ENCODE results near the gene PCSK1N. TPM values are rescaled to one million over a fixed set of nuclear protein-coding genes. Genes with fewer than 3 reads are reported as not detected.
A peak's percentile ranks its signal among the peaks of the same experiment; 100 is the strongest.

The PCSK1N gene
- total and polyA plus RNA-seq, 9 of the 15 experiments (the other 6 are each of a cell fraction or from before 2014, with no cell fraction given) = 0.07 to 0.55 (median 0.54) TPM; not detected in 6

DNA sequence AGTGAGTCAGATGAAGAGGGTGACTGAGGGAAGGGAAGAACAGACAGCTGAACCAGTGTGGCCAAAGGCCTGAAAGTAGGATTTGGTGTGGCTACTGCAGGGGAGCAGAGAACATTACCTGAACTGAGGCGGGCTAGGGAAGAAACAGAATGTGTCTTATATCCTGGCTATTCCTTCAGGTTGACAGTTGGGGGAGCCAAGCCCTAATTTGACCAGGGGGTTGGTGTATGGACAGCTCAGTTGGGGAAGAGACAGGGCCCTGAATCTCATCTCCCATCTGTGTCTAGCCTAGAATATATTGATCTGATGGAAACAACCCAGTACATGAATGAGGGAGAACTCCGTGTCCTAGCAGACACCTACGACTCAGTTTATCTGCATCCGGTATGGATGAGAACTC lies 29.3 kb downstream of the PCSK1N start:
- 60% methylated on average over 2 of the region's 4 CpGs for WGBS (ENCODE audit: insufficient coverage, low coverage, missing lambda C conversion rate)

More for the DNA sequence above, 29.3 kb downstream of the PCSK1N start:
- Histone ChIP-seq H3K4me1 (replicated peaks in 1 of 2; ENCODE audit: control insufficient read depth in 2 of 2, insufficient read depth in 2 of 2, low read length in 2 of 2) (peaks cover 4 to 6% of the 10 kb centered on the region in 2 experiments; a peak in 4 of 5 replicates), H3K27ac (ENCODE audit: extremely low read depth, low read depth, low read length) (no peak overlapping the region), H3K27me3 (ENCODE audit: control insufficient read depth in 2 of 2, insufficient read depth in 2 of 2, low read length in 2 of 2) (no peaks in the 10 kb centered on the region), H2AFZ (ENCODE audit: low read depth, low read length) (no peak overlapping the region), H3K9me3 (replicated peaks; ENCODE audit: control insufficient read depth, insufficient read depth, low read depth, low read length) (no peaks in the 10 kb centered on the region), H3K36me3 (ENCODE audit: control insufficient read depth, insufficient read depth, low read length) (peaks cover 34% of the 10 kb centered on the region; the same call in 2 of the 3 replicates), H3K9ac (ENCODE audit: insufficient read depth in 1 of 2, low read depth in 2 of 2, low read length in 2 of 2) (no peak overlapping the region), H3K79me2 (ENCODE audit: control insufficient read depth, insufficient read depth, low read length) (peaks cover 8% of the 10 kb centered on the region), H4K20me1 (replicated peaks; ENCODE audit: control insufficient read depth, insufficient read depth, low read length) (no peaks in the 10 kb centered on the region), H3K9me1 (ENCODE audit: control insufficient read depth, insufficient read depth, low read length) (no peaks in the 10 kb centered on the region), H3K4me2 (ENCODE audit: insufficient read depth, low read length) (no peak overlapping the region), H3K4me3 (no peak overlapping the region)
- no TSS peak for BruUV-seq (replicated peaks)
- in situ Hi-C loops (cut with MboI) (no loop called here), intact Hi-C loops (cut with micrococcal nuclease) (loop anchor here (10.0 kb wide), 1 partner anchor 369 kb away; the partner anchor contains the start of gene PLP2)
- TF ChIP-seq POLR2B (IDR thresholded peaks at IDR 0.05; ENCODE audit: low read depth, partially characterized antibody) = no peak
- no peak for TF ChIP-seq RFX7 (CRISPR knock-in tag; IDR thresholded peaks at IDR 0.05)
- TF ChIP-seq, protein P1, sequence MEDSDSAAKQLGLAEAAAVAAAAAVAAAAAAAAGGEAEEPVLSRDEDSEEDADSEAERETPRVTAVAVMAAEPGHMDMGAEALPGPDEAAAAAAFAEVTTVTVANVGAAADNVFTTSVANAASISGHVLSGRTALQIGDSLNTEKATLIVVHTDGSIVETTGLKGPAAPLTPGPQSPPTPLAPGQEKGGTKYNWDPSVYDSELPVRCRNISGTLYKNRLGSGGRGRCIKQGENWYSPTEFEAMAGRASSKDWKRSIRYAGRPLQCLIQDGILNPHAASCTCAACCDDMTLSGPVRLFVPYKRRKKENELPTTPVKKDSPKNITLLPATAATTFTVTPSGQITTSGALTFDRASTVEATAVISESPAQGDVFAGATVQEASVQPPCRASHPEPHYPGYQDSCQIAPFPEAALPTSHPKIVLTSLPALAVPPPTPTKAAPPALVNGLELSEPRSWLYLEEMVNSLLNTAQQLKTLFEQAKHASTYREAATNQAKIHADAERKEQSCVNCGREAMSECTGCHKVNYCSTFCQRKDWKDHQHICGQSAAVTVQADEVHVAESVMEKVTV (CRISPR knock-in tag; IDR thresholded peaks at IDR 0.05) = 0 out of 2 replicates have a peak, but pooled peaks have one; percentile 13
- TF ChIP-seq RAD21 (CRISPR knock-in tag; conservative IDR thresholded peaks at IDR 0.05 in 1 of 2, IDR thresholded peaks at IDR 0.05 in 1 of 2) = peak; percentile 39 to 54
- TF ChIP-seq SNIP1 (IDR thresholded peaks at IDR 0.05; ENCODE audit: low read depth) = no peak
- no peak for TF ChIP-seq ZNF274 (IDR thresholded peaks at IDR 0.05; ENCODE audit: borderline replicate concordance, low read depth, low read length)
- no peak for TF ChIP-seq RBBP5 (IDR thresholded peaks at IDR 0.05; ENCODE audit: borderline replicate concordance, insufficient read depth, low read length, poor library complexity, severe bottlenecking)
- no peak for TF ChIP-seq NCOA1 (IDR thresholded peaks at IDR 0.05; ENCODE audit: low read depth)
- TF ChIP-seq, protein P2, sequence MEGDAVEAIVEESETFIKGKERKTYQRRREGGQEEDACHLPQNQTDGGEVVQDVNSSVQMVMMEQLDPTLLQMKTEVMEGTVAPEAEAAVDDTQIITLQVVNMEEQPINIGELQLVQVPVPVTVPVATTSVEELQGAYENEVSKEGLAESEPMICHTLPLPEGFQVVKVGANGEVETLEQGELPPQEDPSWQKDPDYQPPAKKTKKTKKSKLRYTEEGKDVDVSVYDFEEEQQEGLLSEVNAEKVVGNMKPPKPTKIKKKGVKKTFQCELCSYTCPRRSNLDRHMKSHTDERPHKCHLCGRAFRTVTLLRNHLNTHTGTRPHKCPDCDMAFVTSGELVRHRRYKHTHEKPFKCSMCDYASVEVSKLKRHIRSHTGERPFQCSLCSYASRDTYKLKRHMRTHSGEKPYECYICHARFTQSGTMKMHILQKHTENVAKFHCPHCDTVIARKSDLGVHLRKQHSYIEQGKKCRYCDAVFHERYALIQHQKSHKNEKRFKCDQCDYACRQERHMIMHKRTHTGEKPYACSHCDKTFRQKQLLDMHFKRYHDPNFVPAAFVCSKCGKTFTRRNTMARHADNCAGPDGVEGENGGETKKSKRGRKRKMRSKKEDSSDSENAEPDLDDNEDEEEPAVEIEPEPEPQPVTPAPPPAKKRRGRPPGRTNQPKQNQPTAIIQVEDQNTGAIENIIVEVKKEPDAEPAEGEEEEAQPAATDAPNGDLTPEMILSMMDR (IDR thresholded peaks at IDR 0.05 in 2 of 3, conservative IDR thresholded peaks at IDR 0.05 in 1 of 3; ENCODE audit: insufficient read depth in 2 of 3, low read depth in 1 of 3, low read length in 3 of 3) = peak; percentile 32 to 53 (median 46); a peak in 5 of 6 replicates
- TF ChIP-seq, protein P3, sequence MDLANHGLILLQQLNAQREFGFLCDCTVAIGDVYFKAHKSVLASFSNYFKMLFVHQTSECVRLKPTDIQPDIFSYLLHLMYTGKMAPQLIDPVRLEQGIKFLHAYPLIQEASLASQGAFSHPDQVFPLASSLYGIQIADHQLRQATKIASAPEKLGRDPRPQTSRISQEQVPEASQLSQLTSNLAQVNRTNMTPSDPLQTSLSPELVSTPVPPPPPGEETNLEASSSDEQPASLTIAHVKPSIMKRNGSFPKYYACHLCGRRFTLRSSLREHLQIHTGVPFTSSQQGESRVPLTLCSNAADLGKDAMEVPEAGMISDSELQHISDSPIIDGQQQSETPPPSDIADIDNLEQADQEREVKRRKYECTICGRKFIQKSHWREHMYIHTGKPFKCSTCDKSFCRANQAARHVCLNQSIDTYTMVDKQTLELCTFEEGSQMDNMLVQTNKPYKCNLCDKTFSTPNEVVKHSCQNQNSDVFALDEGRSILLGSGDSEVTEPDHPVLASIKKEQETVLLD (IDR thresholded peaks at IDR 0.05) = no peak
- TF ChIP-seq, protein P4, sequence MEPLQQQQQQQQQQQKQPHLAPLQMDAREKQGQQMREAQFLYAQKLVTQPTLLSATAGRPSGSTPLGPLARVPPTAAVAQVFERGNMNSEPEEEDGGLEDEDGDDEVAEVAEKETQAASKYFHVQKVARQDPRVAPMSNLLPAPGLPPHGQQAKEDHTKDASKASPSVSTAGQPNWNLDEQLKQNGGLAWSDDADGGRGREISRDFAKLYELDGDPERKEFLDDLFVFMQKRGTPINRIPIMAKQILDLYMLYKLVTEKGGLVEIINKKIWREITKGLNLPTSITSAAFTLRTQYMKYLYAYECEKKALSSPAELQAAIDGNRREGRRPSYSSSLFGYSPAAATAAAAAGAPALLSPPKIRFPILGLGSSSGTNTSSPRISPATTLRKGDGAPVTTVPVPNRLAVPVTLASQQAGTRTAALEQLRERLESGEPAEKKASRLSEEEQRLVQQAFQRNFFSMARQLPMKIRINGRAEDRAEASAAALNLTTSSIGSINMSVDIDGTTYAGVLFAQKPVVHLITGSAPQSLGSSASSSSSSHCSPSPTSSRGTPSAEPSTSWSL (CRISPR knock-in tag; IDR thresholded peaks at IDR 0.05; ENCODE audit: borderline replicate concordance) = no peak
- DNase-seq (ENCODE audit: extremely low read depth in 1 of 4, low spot score in 3 of 4) (peak in 1 of 4 experiments; percentile 35), ATAC-seq (no peak), FAIRE-seq (no peak)
- ChIA-PET CTCF (ENCODE audit: low intra/inter-chr PET ratio) (no interaction called here), POLR2A (interaction anchor here (1.0 kb wide), 1 partner anchor 92 kb away, joined by 4 read pairs; the partner anchor contains the start of genes PQBP1 and TIMM17B)

Measured in K562 (cell line).